Kidney epithelial cell (primary cell): ENCODE data around the gene SNRNP40. TPM values are rescaled to one million over a fixed set of nuclear protein-coding genes. Genes with fewer than 3 reads are reported as not detected.

ENCODE experiments used
- DNase-seq: peaks from one replicate; pipeline ENCODE4 v3.0.0-alpha.2; 2010; ENCODE audit warnings: low read depth
- H3K27me3 ChIP-seq: 2 replicates; pipeline ENCODE4 v1.6.0; 2011; ENCODE audit warnings: low read length; ENCODE audit not compliant: control insufficient read depth, insufficient read depth
- H3K36me3 ChIP-seq: 2 replicates; pipeline ENCODE4 v1.5.1; 2011; ENCODE audit warnings: low read length; ENCODE audit not compliant: control insufficient read depth, insufficient read depth
- H3K4me3 ChIP-seq: 2 replicates; pipeline ENCODE4 v1.5.1; 2011; ENCODE audit warnings: low read depth, mild to moderate bottlenecking, control low read depth, low read length
- total RNA-seq: library from RNA; depleted of rRNA; stranded (reverse); fragments of >200 nt; gene quantifications from 2 replicates; pipeline ENCODE4 v1.2.3, GENCODE V29; 2015
- TF ChIP-seq, protein P1 (sequence below): IDR thresholded peaks from 2 replicates; pipeline ENCODE4 v1.5.1; 2011; ENCODE audit warnings: mild to moderate bottlenecking, moderate library complexity, low read length, control low read depth, inconsistent platforms; ENCODE audit not compliant: insufficient read depth, poor library complexity, severe bottlenecking

SNRNP40 gene
- total RNA-seq, 1 donor from 2014 or later = 67.4 TPM

DNA sequence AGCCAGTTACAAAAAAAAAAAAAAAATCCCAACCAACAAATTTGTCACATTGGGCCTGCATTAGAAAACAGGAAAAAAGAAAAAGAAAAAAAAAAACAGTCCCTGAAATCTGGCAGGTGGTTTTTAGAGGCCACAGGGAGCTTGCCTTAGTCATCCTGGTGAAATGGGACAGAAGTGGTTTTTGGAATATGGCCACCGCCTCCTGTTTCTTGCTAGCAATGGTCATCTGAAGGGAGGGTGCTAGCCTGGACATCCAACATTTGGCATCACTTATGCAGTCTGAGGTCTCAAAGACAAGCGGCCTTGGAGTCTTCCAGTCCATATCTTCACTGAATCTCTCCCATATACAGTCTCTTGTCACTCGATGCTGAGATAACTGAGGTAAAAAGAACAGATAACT lies 36.8 kb downstream of the SNRNP40 start:
- H3K27me3 ChIP-seq = no peaks in the 10 kb centered on the region
- TF ChIP-seq, protein P1, sequence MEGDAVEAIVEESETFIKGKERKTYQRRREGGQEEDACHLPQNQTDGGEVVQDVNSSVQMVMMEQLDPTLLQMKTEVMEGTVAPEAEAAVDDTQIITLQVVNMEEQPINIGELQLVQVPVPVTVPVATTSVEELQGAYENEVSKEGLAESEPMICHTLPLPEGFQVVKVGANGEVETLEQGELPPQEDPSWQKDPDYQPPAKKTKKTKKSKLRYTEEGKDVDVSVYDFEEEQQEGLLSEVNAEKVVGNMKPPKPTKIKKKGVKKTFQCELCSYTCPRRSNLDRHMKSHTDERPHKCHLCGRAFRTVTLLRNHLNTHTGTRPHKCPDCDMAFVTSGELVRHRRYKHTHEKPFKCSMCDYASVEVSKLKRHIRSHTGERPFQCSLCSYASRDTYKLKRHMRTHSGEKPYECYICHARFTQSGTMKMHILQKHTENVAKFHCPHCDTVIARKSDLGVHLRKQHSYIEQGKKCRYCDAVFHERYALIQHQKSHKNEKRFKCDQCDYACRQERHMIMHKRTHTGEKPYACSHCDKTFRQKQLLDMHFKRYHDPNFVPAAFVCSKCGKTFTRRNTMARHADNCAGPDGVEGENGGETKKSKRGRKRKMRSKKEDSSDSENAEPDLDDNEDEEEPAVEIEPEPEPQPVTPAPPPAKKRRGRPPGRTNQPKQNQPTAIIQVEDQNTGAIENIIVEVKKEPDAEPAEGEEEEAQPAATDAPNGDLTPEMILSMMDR = no peak
- no peak overlapping the region for H3K4me3 ChIP-seq
- H3K36me3 ChIP-seq = no peaks in the 10 kb centered on the region
- no peak for DNase-seq

DNA sequence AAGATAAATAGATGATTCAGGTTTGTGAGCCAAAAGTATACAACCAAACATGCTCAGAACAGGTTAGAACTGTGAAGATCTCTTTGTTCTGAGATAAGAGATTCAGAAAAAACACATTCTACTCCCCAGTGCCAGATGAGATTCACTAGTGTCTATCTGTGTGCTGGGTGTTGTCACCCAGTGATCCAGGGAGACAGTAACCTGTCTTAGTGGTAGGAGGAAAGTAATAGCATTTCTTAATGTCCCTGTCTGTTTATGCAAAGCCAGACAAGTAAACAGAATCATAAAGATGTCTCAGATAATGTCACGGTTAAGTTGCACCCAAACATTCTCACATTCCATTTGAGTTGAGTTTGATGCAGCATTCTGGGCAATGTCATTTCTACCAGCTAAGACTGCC lies 38.0 kb downstream of the SNRNP40 start:
- Histone ChIP-seq H3K36me3 (no peaks in the 10 kb centered on the region), H3K4me3 (no peak overlapping the region), H3K27me3 (no peaks in the 10 kb centered on the region)
- TF ChIP-seq, protein P1 = no peak
- no peak for DNase-seq

DNA sequence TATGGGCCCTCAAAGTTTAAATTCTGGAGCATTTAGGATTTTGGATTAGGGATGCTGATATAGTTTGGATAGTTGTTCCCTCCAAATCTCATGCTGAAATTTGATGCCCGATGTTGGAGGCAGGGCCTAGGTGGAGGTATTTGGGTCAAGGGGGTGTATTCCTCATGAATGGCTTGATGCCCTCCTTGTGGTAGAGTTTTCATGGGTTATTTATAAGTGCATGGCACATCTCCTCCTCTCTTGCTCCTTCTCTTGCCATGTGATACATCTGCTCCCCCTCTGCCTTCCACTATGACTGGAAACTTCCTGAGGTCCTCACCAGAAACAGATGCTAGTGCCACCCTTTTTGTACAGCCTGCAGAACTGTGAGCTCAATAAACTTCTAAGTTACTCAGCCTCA lies 39.4 kb downstream of the SNRNP40 start:
- Histone ChIP-seq H3K4me3 (no peak overlapping the region), H3K36me3 (no peaks in the 10 kb centered on the region), H3K27me3 (no peaks in the 10 kb centered on the region)
- TF ChIP-seq, protein P1 = no peak
- no peak for DNase-seq

DNA sequence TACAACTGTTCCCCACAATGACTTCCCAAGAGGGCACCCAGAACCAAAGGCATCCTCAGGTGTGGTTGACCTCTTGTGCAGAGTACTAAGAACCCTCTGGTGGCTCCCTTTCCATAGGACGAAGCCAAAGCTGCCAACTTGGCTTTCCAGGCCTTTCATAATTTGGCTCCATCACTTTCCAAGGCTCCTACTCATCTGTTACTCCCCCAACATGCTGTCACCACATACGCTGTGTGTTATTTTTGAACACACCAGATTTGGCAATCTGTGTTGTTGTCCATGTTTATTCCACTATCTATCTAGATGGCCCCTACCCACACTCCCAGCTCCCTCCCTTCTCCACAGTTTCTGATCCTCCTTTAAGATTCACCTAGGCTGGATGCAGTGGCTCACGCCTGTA lies 46.7 kb downstream of the SNRNP40 start:
- Histone ChIP-seq H3K36me3 (no peaks in the 10 kb centered on the region), H3K4me3 (no peak overlapping the region), H3K27me3 (no peaks in the 10 kb centered on the region)
- no peak for DNase-seq
- TF ChIP-seq, protein P1 = no peak

DNA sequence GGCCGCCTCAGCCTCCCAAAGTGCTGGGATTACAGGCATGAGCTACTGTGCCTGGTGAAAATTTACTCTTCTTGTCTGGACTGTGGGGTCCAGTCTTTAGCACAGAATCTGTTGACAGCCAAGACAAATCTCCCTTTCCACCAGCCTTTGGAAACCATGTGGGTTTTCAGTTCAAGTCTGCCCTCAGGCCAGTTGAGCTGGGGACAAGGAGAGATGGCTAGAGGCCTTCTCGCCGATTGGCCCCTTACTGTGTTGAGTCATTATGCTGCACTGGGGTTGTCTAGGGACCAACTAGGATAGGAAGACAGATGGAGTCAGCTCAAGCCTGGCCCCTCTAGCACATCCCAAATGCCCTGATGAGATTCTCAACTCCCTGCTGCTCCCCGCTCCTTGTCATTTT lies 48.3 kb downstream of the SNRNP40 start:
- DNase-seq = no peak
- Histone ChIP-seq H3K4me3 (no peak overlapping the region), H3K36me3 (no peaks in the 10 kb centered on the region), H3K27me3 (no peaks in the 10 kb centered on the region)
- TF ChIP-seq, protein P1 = no peak

DNA sequence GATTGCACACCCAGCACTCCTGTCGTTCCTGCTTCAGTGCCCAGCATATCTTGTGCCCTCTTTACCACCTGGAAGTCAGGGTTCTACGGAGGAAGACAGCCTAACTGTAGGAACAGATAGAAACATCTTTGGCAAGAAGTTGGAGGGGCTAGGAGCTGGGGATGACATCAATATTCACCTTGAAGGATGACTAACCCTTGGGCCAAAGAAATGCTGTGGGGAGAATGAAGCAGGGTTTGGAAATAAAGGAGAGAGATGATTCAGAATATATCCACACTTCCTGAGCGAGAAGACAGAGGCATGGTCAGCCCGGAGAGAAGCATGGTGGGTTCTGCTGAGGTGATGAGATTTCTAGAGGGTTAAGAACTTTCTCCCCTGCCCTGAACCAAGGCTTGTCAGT lies 52.3 kb downstream of the SNRNP40 start:
- Histone ChIP-seq H3K4me3 (no peak overlapping the region), H3K27me3 (peaks cover 11% of the 10 kb centered on the region), H3K36me3 (no peaks in the 10 kb centered on the region)
- TF ChIP-seq, protein P1 = no peak
- DNase-seq = no peak
